ENCODE measurements around the gene HSPA9.

- no peak for TF ChIP-seq CTCF (conservative IDR thresholded peaks at IDR 0.05; ENCODE audit: low read length)
- TF ChIP-seq EZH2phosphoT487 (IDR thresholded peaks at IDR 0.05; ENCODE audit: borderline replicate concordance, low read depth, low read length), result no peak
These were observed 47.9 kb upstream of the HSPA9 start for GRCh38 chr5:138623053-138623452.

All from OCI-LY7 (cell line).